ENCODE measurements around the gene CNGA2.

GRCh38 chrX:151763711-151764110, 29.2 kb downstream of the CNGA2 start:
- TF ChIP-seq CTCF (IDR thresholded peaks at IDR 0.05; ENCODE audit: low read length) = no peak
- no peak for TF ChIP-seq EZH2 (optimal IDR thresholded peaks at IDR 0.05; ENCODE audit: low read depth, low read length)
- TF ChIP-seq EZH2phosphoT487 (IDR thresholded peaks at IDR 0.05; ENCODE audit: low read length) = no peak

All from MM.1S (cell line).